Activated CD8-positive, alpha-beta memory T cell treated with anti-CD3 and anti-CD28 coated beads, Interleukin-2, amount 50 U/mL, for 4 hours (primary cell): Measurements from ENCODE around the gene ALDH1A2.
"Not testable (repeated sequence)": the region's sequence is repeated elsewhere in the genome, so short reads cannot be mapped to it uniquely, and the experiment has no call there.

Source experiments
- DNase-seq: peaks from one replicate; pipeline ENCODE4 v3.0.0-alpha.2; 2020

The ALDH1A2 gene

GRCh38 chr15:58065445-58066041 is at the start of gene ALDH1A2:
TSS of gene ALDH1A2 (minus strand) at chr15:58065711. CDS start at chr15:58065650, 61 bp downstream.
- DNase-seq: peak; percentile 12

- DNase-seq: no peak
Observed at GRCh38 chr15:58114812-58115211, 49.3 kb upstream of the ALDH1A2 start.

- no peak for DNase-seq
Observed at GRCh38 chr15:58114388-58114787, 48.9 kb upstream of the ALDH1A2 start.

- not testable (repeated sequence) for DNase-seq
Observed at GRCh38 chr15:58113358-58113757, 47.8 kb upstream of the ALDH1A2 start.

- DNase-seq: no peak
Observed at GRCh38 chr15:58111718-58112104, 46.2 kb upstream of the ALDH1A2 start.

- no peak for DNase-seq
Observed at GRCh38 chr15:58110999-58111717, 45.6 kb upstream of the ALDH1A2 start.

GRCh38 chr15:58109419-58109818 is 43.9 kb upstream of the ALDH1A2 start:
- DNase-seq: no peak

- DNase-seq: no peak
Observed at GRCh38 chr15:58108117-58108516, 42.6 kb upstream of the ALDH1A2 start.

- DNase-seq: no peak
Observed at GRCh38 chr15:58103482-58103881, 38.0 kb upstream of the ALDH1A2 start.

- no peak for DNase-seq
Observed at GRCh38 chr15:58096529-58097084, 31.1 kb upstream of the ALDH1A2 start.

- no peak for DNase-seq
Observed at GRCh38 chr15:58095415-58095814, 29.9 kb upstream of the ALDH1A2 start.

GRCh38 chr15:58087871-58088270 is 22.4 kb upstream of the ALDH1A2 start:
- DNase-seq: no peak

GRCh38 chr15:58086491-58086890 is 21.0 kb upstream of the ALDH1A2 start:
- no peak for DNase-seq

- DNase-seq: no peak
Observed at GRCh38 chr15:58083526-58083925, 18.0 kb upstream of the ALDH1A2 start.

GRCh38 chr15:58081891-58082290 is 16.4 kb upstream of the ALDH1A2 start:
- DNase-seq: no peak

- no peak for DNase-seq
Observed at GRCh38 chr15:58081456-58081855, 15.9 kb upstream of the ALDH1A2 start.

- DNase-seq: not testable (repeated sequence)
Observed at GRCh38 chr15:58080959-58081358, 15.4 kb upstream of the ALDH1A2 start.

- no peak for DNase-seq
Observed at GRCh38 chr15:58080398-58080797, 14.9 kb upstream of the ALDH1A2 start.

GRCh38 chr15:58078591-58078990 is 13.1 kb upstream of the ALDH1A2 start:
- no peak for DNase-seq

- DNase-seq: no peak
Observed at GRCh38 chr15:58077427-58077826, 11.9 kb upstream of the ALDH1A2 start.

- DNase-seq: no peak
Observed at GRCh38 chr15:58074452-58074851, 8.9 kb upstream of the ALDH1A2 start.

GRCh38 chr15:58070801-58071418 is 5.4 kb upstream of the ALDH1A2 start:
- DNase-seq: peak; percentile 20

- no peak for DNase-seq
Observed at GRCh38 chr15:58069008-58069407, 3.5 kb upstream of the ALDH1A2 start.
